ENCODE results near the gene WDR59.
A peak's percentile ranks its signal among the peaks of the same experiment; 100 is the strongest.

Gene WDR59

DNA sequence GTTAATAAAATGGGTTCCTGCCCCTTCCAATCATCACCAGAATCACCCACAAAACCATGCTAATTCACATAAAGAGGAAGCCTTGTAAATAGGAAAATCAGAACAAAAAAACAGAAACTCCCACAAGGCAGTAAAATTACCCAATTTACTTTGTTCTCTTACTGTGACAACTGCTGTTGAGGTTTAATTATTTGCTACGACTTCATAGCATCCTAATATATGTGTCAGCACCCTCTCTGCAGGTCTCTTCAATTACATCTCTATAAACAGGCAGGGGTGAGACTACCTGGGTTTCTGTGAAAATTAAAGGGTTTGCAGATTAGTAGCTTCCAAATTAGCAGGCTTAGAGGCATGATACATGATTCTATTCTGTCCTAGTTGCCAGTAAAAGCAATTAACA, 2.7 kb downstream of the WDR59 start:
- Mint-ChIP-seq H3K4me1 (peaks cover 9% of the 10 kb centered on the region), H3K27ac (peak overlapping the region in 1 of 3 experiments; percentile 32), H3K4me3 (peak overlapping the region; percentile 79 to 86 (median 83)), H3K36me3 (ENCODE audit: low read depth) (peaks cover 21% of the 10 kb centered on the region), H3K9me3 (no peaks in the 10 kb centered on the region), H3K27me3 (ENCODE audit: low read depth) (no peaks in the 10 kb centered on the region)
- no peak for TF ChIP-seq CTCF (IDR thresholded peaks at IDR 0.05; ENCODE audit: unreplicated experiment in 3 of 3)

DNA sequence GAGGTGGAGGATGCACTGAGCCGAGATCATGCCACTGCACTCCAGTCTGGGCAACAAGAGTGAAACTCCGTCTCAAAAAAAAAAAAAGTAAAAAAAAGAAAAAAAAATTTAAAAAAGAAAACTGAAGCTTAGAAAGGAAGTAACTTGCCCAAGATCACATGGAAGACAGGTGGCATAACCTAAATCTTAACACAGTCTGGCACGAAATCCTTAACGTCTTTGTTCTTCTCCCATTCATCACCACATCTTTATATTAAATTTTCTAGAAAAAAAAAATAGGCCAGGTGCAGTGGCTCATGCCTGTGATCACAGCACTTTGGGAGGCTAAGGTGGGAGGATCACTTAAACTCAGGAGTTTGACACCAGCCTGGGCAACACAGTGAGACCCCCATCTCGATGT, 9.3 kb downstream of the WDR59 start:
- no peak overlapping the region for H3K27ac Mint-ChIP-seq
- H3K4me3 Mint-ChIP-seq, result no peak overlapping the region
- H3K9me3 Mint-ChIP-seq, result no peaks in the 10 kb centered on the region
- no peak for TF ChIP-seq CTCF (IDR thresholded peaks at IDR 0.05; ENCODE audit: unreplicated experiment in 3 of 3)
- peaks cover 3% of the 10 kb centered on the region for H3K27me3 Mint-ChIP-seq (ENCODE audit: low read depth)
- no peaks in the 10 kb centered on the region for H3K4me1 Mint-ChIP-seq
- H3K36me3 Mint-ChIP-seq (ENCODE audit: low read depth), result peaks cover 30% of the 10 kb centered on the region

- no peak overlapping the region for H3K4me3 Mint-ChIP-seq
- no peaks in the 10 kb centered on the region for H3K9me3 Mint-ChIP-seq
- no peaks in the 10 kb centered on the region for H3K4me1 Mint-ChIP-seq
- H3K27me3 Mint-ChIP-seq (ENCODE audit: low read depth), result peaks cover 3% of the 10 kb centered on the region
- TF ChIP-seq CTCF (IDR thresholded peaks at IDR 0.05; ENCODE audit: unreplicated experiment in 3 of 3), result no peak
- no peak overlapping the region for H3K27ac Mint-ChIP-seq
- H3K36me3 Mint-ChIP-seq (ENCODE audit: low read depth), result peaks cover 34% of the 10 kb centered on the region
Measured at GRCh38 chr16:74973304-74973703, 11.6 kb downstream of the WDR59 start.

- Mint-ChIP-seq H3K27ac (no peak overlapping the region), H3K4me1 (no peaks in the 10 kb centered on the region), H3K4me3 (no peak overlapping the region)
Measured at GRCh38 chr16:74954763-74955162, 30.2 kb downstream of the WDR59 start.

DNA sequence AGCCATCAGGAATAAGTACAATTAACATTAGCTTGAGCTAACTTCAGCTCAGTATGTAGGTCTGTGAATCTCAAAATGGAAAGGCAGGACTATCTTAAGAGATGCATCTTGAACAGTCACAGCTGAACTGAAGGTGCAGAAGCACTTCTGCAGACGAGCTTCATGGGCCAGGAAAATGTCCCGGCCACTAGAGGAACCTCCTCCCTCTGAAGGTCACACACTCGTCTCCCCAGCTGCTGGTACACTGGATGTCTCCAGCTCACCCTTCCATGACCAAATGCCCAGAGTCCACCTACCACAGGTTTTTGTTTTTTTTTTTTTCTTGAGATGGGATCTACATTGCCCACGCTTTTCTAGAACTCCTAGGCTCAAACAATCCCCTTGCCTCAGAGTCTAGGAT, 33.2 kb downstream of the WDR59 start:
- Mint-ChIP-seq H3K27ac (peak overlapping the region in 2 of 3 experiments; percentile 25 to 46), H3K4me1 (no peaks in the 10 kb centered on the region), H3K4me3 (no peak overlapping the region), H3K36me3 (ENCODE audit: low read depth) (peaks cover 74% of the 10 kb centered on the region), H3K9me3 (no peaks in the 10 kb centered on the region), H3K27me3 (ENCODE audit: low read depth) (no peaks in the 10 kb centered on the region)
- no peak for TF ChIP-seq CTCF (IDR thresholded peaks at IDR 0.05; ENCODE audit: unreplicated experiment in 3 of 3)

More at GRCh38 chr16:74954763-74955162, 30.2 kb downstream of the WDR59 start:
- Mint-ChIP-seq H3K27me3 (ENCODE audit: low read depth) (no peaks in the 10 kb centered on the region), H3K9me3 (no peaks in the 10 kb centered on the region), H3K36me3 (ENCODE audit: low read depth) (peaks cover 74% of the 10 kb centered on the region)
- TF ChIP-seq CTCF (IDR thresholded peaks at IDR 0.05; ENCODE audit: unreplicated experiment in 3 of 3), result no peak

- no peaks in the 10 kb centered on the region for H3K27me3 Mint-ChIP-seq (ENCODE audit: low read depth)
- peaks cover 74% of the 10 kb centered on the region for H3K36me3 Mint-ChIP-seq (ENCODE audit: low read depth)
- H3K27ac Mint-ChIP-seq, result no peak overlapping the region
- no peaks in the 10 kb centered on the region for H3K4me1 Mint-ChIP-seq
- TF ChIP-seq CTCF (IDR thresholded peaks at IDR 0.05; ENCODE audit: unreplicated experiment in 3 of 3), result no peak
- no peak overlapping the region for H3K4me3 Mint-ChIP-seq
- no peaks in the 10 kb centered on the region for H3K9me3 Mint-ChIP-seq
Measured at GRCh38 chr16:74951206-74951605, 33.7 kb downstream of the WDR59 start.
